SK-N-SH (cell line): ENCODE data around the gene TBXT. TPM values are rescaled to one million over a fixed set of nuclear protein-coding genes. Genes with fewer than 3 reads are reported as not detected.

Experiments
- CTCF ChIA-PET: fragments of 300-600, 350-600 bp; formaldehyde crosslinking; extraction: SDS; loops from one replicate; lab custom pipeline; 2021; lab: Yijun Ruan, JAX
- POLR2A ChIA-PET: fragments of 350-600 bp; sonication (Branson Sonifier 250); formaldehyde crosslinking; extraction: SDS; loops from one replicate; lab custom pipeline; 2020; ENCODE audit warnings: antibody characterized with exemption, inconsistent platforms; lab: Yijun Ruan, JAX
- DNase-seq: peaks from one replicate; pipeline ENCODE4 v3.0.0; 2012
- H2AFZ ChIP-seq: fragments of 200-600 bp; sonication (generic); 2 replicates; pipeline ENCODE4 v1.8.1; 2016; ENCODE audit warnings: antibody characterized with exemption, mild to moderate bottlenecking, low read depth
- H3F3A ChIP-seq: fragments of 200-600 bp; sonication (generic); replicated peaks from 2 replicates; pipeline ENCODE3; 2016; ENCODE audit warnings: antibody characterized with exemption, mild to moderate bottlenecking; ENCODE audit not compliant: insufficient read depth
- H3K27ac ChIP-seq, 2 experiments: fragments of 200-500 bp in 1 of 2; fragments of 200-600 bp in 1 of 2; sonication (Bioruptor generic) in 1 of 2; sonication (generic), shearing (Covaris generic) in 1 of 2; 2 replicates each; pipeline versions ENCODE4 v1.5.1 to v1.6.1; 2014 to 2016; ENCODE audit warnings: low read depth in 2 of 2, inconsistent platforms in 1 of 2, low read length in 1 of 2, mild to moderate bottlenecking in 1 of 2, mixed read lengths in 1 of 2
- H3K27me3 ChIP-seq: fragments of 200-600 bp; sonication (generic), shearing (Covaris generic); 2 replicates; pipeline ENCODE4 v1.6.1; 2016; ENCODE audit warnings: mixed run types; ENCODE audit not compliant: insufficient read depth
- H3K36me3 ChIP-seq, 2 experiments: fragments of 200-500 bp in 1 of 2; fragments of 200-600 bp in 1 of 2; sonication (Bioruptor generic) in 1 of 2; sonication (generic) in 1 of 2; replicated peaks in 1 of 2; 2 replicates each; pipeline versions ENCODE3 to v1.5.1; 2014 to 2016; ENCODE audit warnings: low read length in 1 of 2, mild to moderate bottlenecking in 1 of 2; ENCODE audit not compliant: insufficient read depth in 2 of 2, control insufficient read depth in 1 of 2
- H3K4me1 ChIP-seq, 2 experiments: fragments of 200-500 bp in 1 of 2; fragments of 200-600 bp in 1 of 2; sonication (Bioruptor generic) in 1 of 2; sonication (generic), shearing (Covaris generic) in 1 of 2; 2 replicates each; pipeline versions ENCODE4 v1.5.1 to v1.6.1; 2014 to 2016; ENCODE audit warnings: low read depth in 1 of 2, low read length in 1 of 2, mixed run types in 1 of 2; ENCODE audit not compliant: insufficient read depth in 2 of 2, control insufficient read depth in 1 of 2
- H3K4me2 ChIP-seq: fragments of 200-600 bp; sonication (generic), shearing (Covaris generic); 2 replicates; pipeline ENCODE4 v1.6.1; 2017; ENCODE audit warnings: mixed run types
- H3K4me3 ChIP-seq, 2 experiments: fragments of 200-500 bp in 1 of 2; fragments of 200-600 bp in 1 of 2; sonication (Bioruptor generic) in 1 of 2; sonication (generic), shearing (Covaris generic) in 1 of 2; 2 replicates each; pipeline versions ENCODE4 v1.5.1 to v1.8.1; 2014 to 2016; ENCODE audit warnings: low read depth in 2 of 2, inconsistent platforms in 1 of 2, low read length in 1 of 2, mild to moderate bottlenecking in 1 of 2, mixed read lengths in 1 of 2, moderate library complexity in 1 of 2
- H3K79me2 ChIP-seq: fragments of 200-600 bp; sonication (generic); 2 replicates; pipeline ENCODE4 v1.8.1; 2017; ENCODE audit warnings: mild to moderate bottlenecking; ENCODE audit not compliant: insufficient read depth
- H3K9ac ChIP-seq: fragments of 200-600 bp; sonication (generic); 2 replicates; pipeline ENCODE4 v1.6.1; 2017; ENCODE audit warnings: mixed run types
- H3K9me2 ChIP-seq: fragments of 200-600 bp; sonication (generic); 2 replicates; pipeline ENCODE4 v1.6.1; 2017; ENCODE audit warnings: mixed run types
- H3K9me3 ChIP-seq: fragments of 200-600 bp; sonication (generic); 2 replicates; pipeline ENCODE4 v1.6.1; 2017; ENCODE audit warnings: mixed run types, mild to moderate bottlenecking, moderate library complexity
- H4K20me1 ChIP-seq: fragments of 200-600 bp; sonication (generic); 2 replicates; pipeline ENCODE4 v1.6.1; 2017; ENCODE audit warnings: mild to moderate bottlenecking, mixed run types; ENCODE audit not compliant: insufficient read depth
- ELF1 ChIP-seq: IDR thresholded peaks from 2 replicates; pipeline ENCODE4 v1.4.0; 2012
- EP300 ChIP-seq, 2 experiments: IDR thresholded peaks; 2 replicates each; pipeline versions ENCODE4 v1.4.0 to v1.6.1; 2012; ENCODE audit warnings: borderline replicate concordance in 1 of 2, low read depth in 1 of 2, low read length in 1 of 2
- FOSL2 ChIP-seq: IDR thresholded peaks from 2 replicates; pipeline ENCODE4 v1.4.0; 2012; ENCODE audit warnings: low read depth, mild to moderate bottlenecking, moderate library complexity, borderline replicate concordance
- GATA2 ChIP-seq: sonication (generic); formaldehyde crosslinking; IDR thresholded peaks from 2 replicates; pipeline ENCODE4 v1.5.0; 2020; ENCODE audit warnings: mild to moderate bottlenecking, missing genetic modification reagents
- JUND ChIP-seq: IDR thresholded peaks from 2 replicates; pipeline ENCODE4 v1.4.0; 2012
- MEF2A ChIP-seq: IDR thresholded peaks from 2 replicates; pipeline ENCODE4 v1.4.0; 2012; ENCODE audit warnings: low read depth, borderline replicate concordance
- NFIC ChIP-seq: IDR thresholded peaks from 2 replicates; pipeline ENCODE4 v1.4.0; 2012; ENCODE audit warnings: borderline replicate concordance
- NRF1 ChIP-seq: IDR thresholded peaks from 2 replicates; pipeline ENCODE4 v1.6.1; 2012; ENCODE audit warnings: low read depth, mild to moderate bottlenecking, low read length
- POLR2AphosphoS5 ChIP-seq: IDR thresholded peaks from 2 replicates; pipeline ENCODE4 v1.6.1; 2012; ENCODE audit warnings: low read depth, low read length
- RAD21 ChIP-seq: IDR thresholded peaks from 2 replicates; pipeline ENCODE4 v1.6.1; 2012; ENCODE audit warnings: mild to moderate bottlenecking, low read length
- RCOR1 ChIP-seq: fragments of 150-350 bp; IDR thresholded peaks from 2 replicates; pipeline ENCODE4 v1.6.1; 2017; ENCODE audit warnings: antibody characterized with exemption, low read length
- SIN3A ChIP-seq: IDR thresholded peaks from 2 replicates; pipeline ENCODE4 v1.6.1; 2012; ENCODE audit warnings: low read depth, mild to moderate bottlenecking, low read length, moderate library complexity, borderline replicate concordance
- WGBS: methylation state at CpG from one replicate; pipeline ENCODE4 v1.1.6; 2017; ENCODE audit warnings: low lambda C conversion rate; 5-methylcytosine and 5-hydroxymethylcytosine counted together
- polyA plus RNA-seq, 3 experiments: library from polyadenylated mRNA; depleted of rRNA; stranded (reverse); fragments of >200 nt; gene quantifications; 2 replicates each; pipeline ENCODE4 v1.2.3, GENCODE V29; 2012
- TF ChIP-seq, protein P1 (sequence below): IDR thresholded peaks from 2 replicates; pipeline ENCODE4 v1.4.0; 2012; ENCODE audit warnings: low read depth, borderline replicate concordance
- TF ChIP-seq, protein P2 (sequence below): fragments of 150-350 bp; IDR thresholded peaks from 2 replicates; pipeline ENCODE4 v1.6.1; 2017; ENCODE audit warnings: antibody characterized with exemption, low read length, low read depth, borderline replicate concordance
- TF ChIP-seq, protein P3 (sequence below): IDR thresholded peaks from 2 replicates; pipeline ENCODE4; 2012
- TF ChIP-seq, protein P4 (sequence below): fragments of 150-350 bp; IDR thresholded peaks from 2 replicates; pipeline ENCODE4 v1.6.1; 2016; ENCODE audit warnings: mild to moderate bottlenecking, low read depth, low read length
- TF ChIP-seq, protein P5 (sequence below): IDR thresholded peaks from 2 replicates; pipeline ENCODE4 v1.6.1; 2012; ENCODE audit warnings: mild to moderate bottlenecking, low read depth, low read length, moderate library complexity

The TBXT gene
- polyA plus RNA-seq, 1 of the 3 experiments (the other 2 are of a cell fraction), result not detected

DNA sequence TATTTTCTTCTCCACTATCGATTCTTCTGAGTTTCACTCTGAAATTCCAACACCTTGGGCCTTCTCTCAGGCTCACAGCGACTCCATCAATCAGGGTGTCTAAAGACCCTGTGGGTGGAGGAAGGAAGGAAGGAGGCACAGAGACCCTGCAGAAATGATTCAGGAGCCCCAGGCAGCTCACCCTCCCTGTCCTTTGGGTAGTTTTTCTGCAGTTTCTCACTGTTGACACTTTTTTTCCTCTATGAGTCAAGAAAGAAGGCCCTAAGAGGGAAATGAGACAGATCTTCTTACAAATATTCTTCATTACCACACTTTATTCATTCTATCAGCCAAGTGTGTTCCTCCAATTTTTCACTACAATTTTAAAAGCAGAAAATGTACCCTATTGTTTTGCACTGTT is 34.2 kb upstream of the TBXT start:
- Histone ChIP-seq H3K36me3 (no peaks in the 10 kb centered on the region), H3K27ac (no peak overlapping the region), H3F3A (no peaks in the 10 kb centered on the region), H4K20me1 (no peaks in the 10 kb centered on the region), H3K9me2 (no peaks in the 10 kb centered on the region), H3K27me3 (no peaks in the 10 kb centered on the region; the same call in 1 of the 2 replicates), H3K4me3 (no peak overlapping the region), H3K4me2 (no peak overlapping the region), H3K9ac (no peak overlapping the region), H3K4me1 (no peaks in the 10 kb centered on the region), H3K79me2 (no peaks in the 10 kb centered on the region), H2AFZ (no peak overlapping the region), H3K9me3 (no peaks in the 10 kb centered on the region)
- WGBS, result 23% methylated on average over 2 of the region's 2 CpGs
- ChIA-PET CTCF (interaction anchor here (0.6 kb wide), 1 partner anchor 232 kb away, joined by 3 read pairs; no protein-coding TSS in a partner anchor), POLR2A (no interaction called here)
- no peak for DNase-seq
- TF ChIP-seq, protein P1, sequence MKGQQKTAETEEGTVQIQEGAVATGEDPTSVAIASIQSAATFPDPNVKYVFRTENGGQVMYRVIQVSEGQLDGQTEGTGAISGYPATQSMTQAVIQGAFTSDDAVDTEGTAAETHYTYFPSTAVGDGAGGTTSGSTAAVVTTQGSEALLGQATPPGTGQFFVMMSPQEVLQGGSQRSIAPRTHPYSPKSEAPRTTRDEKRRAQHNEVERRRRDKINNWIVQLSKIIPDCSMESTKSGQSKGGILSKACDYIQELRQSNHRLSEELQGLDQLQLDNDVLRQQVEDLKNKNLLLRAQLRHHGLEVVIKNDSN, result no peak
- TF ChIP-seq RAD21 (no peak), POLR2AphosphoS5 (no peak), ELF1 (no peak), RCOR1 (no peak), GATA2 (CRISPR knock-in tag) (no peak), SIN3A (no peak), NFIC (no peak), EP300 (IDR thresholded peaks at IDR 0.05; ENCODE audit: borderline replicate concordance in 1 of 2, low read depth in 1 of 2, low read length in 1 of 2) (no peak), MEF2A (no peak), JUND (no peak), FOSL2 (no peak), NRF1 (no peak)
- TF ChIP-seq, protein P2, sequence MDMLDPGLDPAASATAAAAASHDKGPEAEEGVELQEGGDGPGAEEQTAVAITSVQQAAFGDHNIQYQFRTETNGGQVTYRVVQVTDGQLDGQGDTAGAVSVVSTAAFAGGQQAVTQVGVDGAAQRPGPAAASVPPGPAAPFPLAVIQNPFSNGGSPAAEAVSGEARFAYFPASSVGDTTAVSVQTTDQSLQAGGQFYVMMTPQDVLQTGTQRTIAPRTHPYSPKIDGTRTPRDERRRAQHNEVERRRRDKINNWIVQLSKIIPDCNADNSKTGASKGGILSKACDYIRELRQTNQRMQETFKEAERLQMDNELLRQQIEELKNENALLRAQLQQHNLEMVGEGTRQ, result no peak
- TF ChIP-seq, protein P3, sequence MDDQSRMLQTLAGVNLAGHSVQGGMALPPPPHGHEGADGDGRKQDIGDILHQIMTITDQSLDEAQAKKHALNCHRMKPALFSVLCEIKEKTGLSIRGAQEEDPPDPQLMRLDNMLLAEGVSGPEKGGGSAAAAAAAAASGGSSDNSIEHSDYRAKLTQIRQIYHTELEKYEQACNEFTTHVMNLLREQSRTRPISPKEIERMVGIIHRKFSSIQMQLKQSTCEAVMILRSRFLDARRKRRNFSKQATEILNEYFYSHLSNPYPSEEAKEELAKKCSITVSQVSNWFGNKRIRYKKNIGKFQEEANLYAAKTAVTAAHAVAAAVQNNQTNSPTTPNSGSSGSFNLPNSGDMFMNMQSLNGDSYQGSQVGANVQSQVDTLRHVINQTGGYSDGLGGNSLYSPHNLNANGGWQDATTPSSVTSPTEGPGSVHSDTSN, result no peak
- TF ChIP-seq, protein P4, sequence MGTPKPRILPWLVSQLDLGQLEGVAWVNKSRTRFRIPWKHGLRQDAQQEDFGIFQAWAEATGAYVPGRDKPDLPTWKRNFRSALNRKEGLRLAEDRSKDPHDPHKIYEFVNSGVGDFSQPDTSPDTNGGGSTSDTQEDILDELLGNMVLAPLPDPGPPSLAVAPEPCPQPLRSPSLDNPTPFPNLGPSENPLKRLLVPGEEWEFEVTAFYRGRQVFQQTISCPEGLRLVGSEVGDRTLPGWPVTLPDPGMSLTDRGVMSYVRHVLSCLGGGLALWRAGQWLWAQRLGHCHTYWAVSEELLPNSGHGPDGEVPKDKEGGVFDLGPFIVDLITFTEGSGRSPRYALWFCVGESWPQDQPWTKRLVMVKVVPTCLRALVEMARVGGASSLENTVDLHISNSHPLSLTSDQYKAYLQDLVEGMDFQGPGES, result no peak
- TF ChIP-seq, protein P5, sequence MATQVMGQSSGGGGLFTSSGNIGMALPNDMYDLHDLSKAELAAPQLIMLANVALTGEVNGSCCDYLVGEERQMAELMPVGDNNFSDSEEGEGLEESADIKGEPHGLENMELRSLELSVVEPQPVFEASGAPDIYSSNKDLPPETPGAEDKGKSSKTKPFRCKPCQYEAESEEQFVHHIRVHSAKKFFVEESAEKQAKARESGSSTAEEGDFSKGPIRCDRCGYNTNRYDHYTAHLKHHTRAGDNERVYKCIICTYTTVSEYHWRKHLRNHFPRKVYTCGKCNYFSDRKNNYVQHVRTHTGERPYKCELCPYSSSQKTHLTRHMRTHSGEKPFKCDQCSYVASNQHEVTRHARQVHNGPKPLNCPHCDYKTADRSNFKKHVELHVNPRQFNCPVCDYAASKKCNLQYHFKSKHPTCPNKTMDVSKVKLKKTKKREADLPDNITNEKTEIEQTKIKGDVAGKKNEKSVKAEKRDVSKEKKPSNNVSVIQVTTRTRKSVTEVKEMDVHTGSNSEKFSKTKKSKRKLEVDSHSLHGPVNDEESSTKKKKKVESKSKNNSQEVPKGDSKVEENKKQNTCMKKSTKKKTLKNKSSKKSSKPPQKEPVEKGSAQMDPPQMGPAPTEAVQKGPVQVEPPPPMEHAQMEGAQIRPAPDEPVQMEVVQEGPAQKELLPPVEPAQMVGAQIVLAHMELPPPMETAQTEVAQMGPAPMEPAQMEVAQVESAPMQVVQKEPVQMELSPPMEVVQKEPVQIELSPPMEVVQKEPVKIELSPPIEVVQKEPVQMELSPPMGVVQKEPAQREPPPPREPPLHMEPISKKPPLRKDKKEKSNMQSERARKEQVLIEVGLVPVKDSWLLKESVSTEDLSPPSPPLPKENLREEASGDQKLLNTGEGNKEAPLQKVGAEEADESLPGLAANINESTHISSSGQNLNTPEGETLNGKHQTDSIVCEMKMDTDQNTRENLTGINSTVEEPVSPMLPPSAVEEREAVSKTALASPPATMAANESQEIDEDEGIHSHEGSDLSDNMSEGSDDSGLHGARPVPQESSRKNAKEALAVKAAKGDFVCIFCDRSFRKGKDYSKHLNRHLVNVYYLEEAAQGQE, result no peak
